Tibial artery (tissue), 4 donors: ENCODE data around the gene SPAST.
"Not testable (repeated sequence)": the region's sequence is repeated elsewhere in the genome, so short reads cannot be mapped to it uniquely, and the experiment has no call there.

ENCODE experiments used
- DNase-seq, 2 donors: peaks; one replicate each; pipeline ENCODE4 v3.0.0-alpha.2; 2019
- H3K27ac ChIP-seq, 2 donors: fragments of 200-600 bp; sonication (generic) in 1 of 2; 1 replicate in 1 of 2; 2 replicates in 1 of 2; pipeline ENCODE4 v1.5.1; 2018 to 2019; ENCODE audit warnings: mild to moderate bottlenecking in 1 of 2
- H3K27me3 ChIP-seq, 2 donors: fragments of 200-600 bp; sonication (generic) in 1 of 2; one replicate each; pipeline versions ENCODE4 v1.5.1 to v1.6.0; 2016 to 2019
- H3K36me3 ChIP-seq, 3 donors: fragments of 200-600 bp; sonication (generic) in 2 of 3; one replicate each; pipeline ENCODE4 v1.5.1; 2016 to 2019; ENCODE audit warnings: mild to moderate bottlenecking in 2 of 3
- H3K4me1 ChIP-seq, 4 donors: fragments of 200-600 bp; sonication (generic) in 2 of 4; 1 replicate in 3 of 4; 2 replicates in 1 of 4; pipeline ENCODE4 v1.5.1; 2016 to 2019
- H3K4me3 ChIP-seq, 2 donors: fragments of 200-600 bp; sonication (generic) in 1 of 2; 1 replicate in 1 of 2; 2 replicates in 1 of 2; pipeline ENCODE4 v1.5.1; 2018 to 2019; ENCODE audit warnings: mild to moderate bottlenecking in 2 of 2
- H3K9me3 ChIP-seq, 3 donors: fragments of 200-600 bp; sonication (generic) in 1 of 3; one replicate each; pipeline ENCODE4 v1.5.1; 2016 to 2019
- intact Hi-C: fragments of 100-400 bp; cut with DNase I; formaldehyde crosslinking; loops from one replicate; pipeline ENCODE4 v1.15.0; 2023; ENCODE audit warnings: low total_unique reads
- TF ChIP-seq, protein P1 (sequence below), 2 experiments: fragments of 200-600 bp in 1 of 2; fragments of 450-650 bp in 1 of 2; IDR thresholded peaks; one replicate each; pipeline ENCODE4 v1.5.1; 2017 to 2019; ENCODE audit warnings: antibody characterized with exemption in 2 of 2, mild to moderate bottlenecking in 1 of 2, moderate library complexity in 1 of 2

Gene SPAST

DNA sequence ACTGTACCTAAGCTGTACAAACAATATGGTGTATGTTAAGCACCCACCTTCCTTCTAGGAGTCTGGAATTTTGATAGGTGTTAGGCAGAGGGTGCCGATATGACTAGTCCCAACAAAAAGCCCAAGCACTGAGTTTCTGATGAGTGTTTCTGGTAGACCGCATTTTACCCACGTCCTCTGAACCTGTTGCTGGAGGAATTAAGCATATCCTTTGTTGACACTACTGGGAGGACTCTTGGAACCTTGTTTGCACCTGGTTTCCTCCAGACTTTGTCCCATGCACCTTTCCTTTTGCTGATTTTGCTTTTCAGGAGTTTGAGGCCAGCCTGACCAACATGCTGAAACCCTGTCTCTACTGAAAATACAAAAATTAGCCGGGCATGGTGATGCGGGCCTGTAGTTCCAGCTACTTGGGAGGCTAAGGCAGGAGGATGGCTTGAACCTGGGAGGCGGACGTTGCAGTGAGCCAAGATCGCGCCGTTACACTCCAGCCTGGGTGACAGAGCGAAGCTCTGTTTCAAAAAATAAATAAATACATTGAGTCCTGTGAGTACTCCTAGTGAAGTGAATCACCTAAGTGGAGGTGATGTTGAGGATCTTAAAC, 11.4 kb upstream of the SPAST start:
- DNase-seq, result no peak

GRCh38 chr2:32054583-32054982, 8.8 kb upstream of the SPAST start:
- H3K9me3 ChIP-seq, H3K4me3 ChIP-seq, intact Hi-C loops, H3K27me3 ChIP-seq, H3K27ac ChIP-seq, DNase-seq, H3K4me1 ChIP-seq, H3K36me3 ChIP-seq: not testable (repeated sequence)

More for the DNA sequence above, 11.4 kb upstream of the SPAST start:
- no peaks in the 10 kb centered on the region for H3K36me3 ChIP-seq
- H3K9me3 ChIP-seq, result no peaks in the 10 kb centered on the region
- TF ChIP-seq, protein P1, sequence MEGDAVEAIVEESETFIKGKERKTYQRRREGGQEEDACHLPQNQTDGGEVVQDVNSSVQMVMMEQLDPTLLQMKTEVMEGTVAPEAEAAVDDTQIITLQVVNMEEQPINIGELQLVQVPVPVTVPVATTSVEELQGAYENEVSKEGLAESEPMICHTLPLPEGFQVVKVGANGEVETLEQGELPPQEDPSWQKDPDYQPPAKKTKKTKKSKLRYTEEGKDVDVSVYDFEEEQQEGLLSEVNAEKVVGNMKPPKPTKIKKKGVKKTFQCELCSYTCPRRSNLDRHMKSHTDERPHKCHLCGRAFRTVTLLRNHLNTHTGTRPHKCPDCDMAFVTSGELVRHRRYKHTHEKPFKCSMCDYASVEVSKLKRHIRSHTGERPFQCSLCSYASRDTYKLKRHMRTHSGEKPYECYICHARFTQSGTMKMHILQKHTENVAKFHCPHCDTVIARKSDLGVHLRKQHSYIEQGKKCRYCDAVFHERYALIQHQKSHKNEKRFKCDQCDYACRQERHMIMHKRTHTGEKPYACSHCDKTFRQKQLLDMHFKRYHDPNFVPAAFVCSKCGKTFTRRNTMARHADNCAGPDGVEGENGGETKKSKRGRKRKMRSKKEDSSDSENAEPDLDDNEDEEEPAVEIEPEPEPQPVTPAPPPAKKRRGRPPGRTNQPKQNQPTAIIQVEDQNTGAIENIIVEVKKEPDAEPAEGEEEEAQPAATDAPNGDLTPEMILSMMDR (IDR thresholded peaks at IDR 0.05), result no peak
- intact Hi-C loops, result no loop called here
- H3K27me3 ChIP-seq, result no peaks in the 10 kb centered on the region
- no peak overlapping the region for H3K4me3 ChIP-seq
- H3K27ac ChIP-seq, result no peak overlapping the region
- H3K4me1 ChIP-seq, result no peaks in the 10 kb centered on the region

- DNase-seq, result no peak
- TF ChIP-seq, protein P1 (IDR thresholded peaks at IDR 0.05), result no peak
- Histone ChIP-seq H3K9me3 (no peaks in the 10 kb centered on the region), H3K27me3 (no peaks in the 10 kb centered on the region), H3K27ac (no peak overlapping the region), H3K4me3 (no peak overlapping the region), H3K4me1 (peaks cover 0 to 8% (median 3%) of the 10 kb centered on the region in 4 donors), H3K36me3 (no peaks in the 10 kb centered on the region)
- intact Hi-C loops, result no loop called here
Measured at GRCh38 chr2:32058130-32058529, 5.2 kb upstream of the SPAST start.

DNA sequence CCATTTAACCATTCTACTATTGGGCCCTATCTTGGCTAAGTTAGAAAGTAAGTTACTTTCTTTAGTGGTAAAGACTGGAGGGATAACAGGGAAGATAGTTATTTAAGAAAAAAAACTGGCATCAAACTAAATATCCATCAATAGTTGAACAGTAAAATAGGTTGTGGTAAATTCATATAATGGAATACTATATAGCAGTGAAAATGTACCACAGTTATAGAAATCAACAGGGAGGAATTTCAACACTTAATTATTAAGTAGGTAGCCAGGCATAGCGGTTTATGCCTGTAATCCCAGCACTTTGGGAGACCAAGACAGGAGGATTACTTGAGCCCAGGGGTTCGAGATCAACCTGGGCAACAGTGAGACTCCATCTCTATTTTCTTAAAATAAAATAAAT, 3.1 kb upstream of the SPAST start:
- H3K27me3 ChIP-seq, result no peaks in the 10 kb centered on the region
- intact Hi-C loops, result loop anchor here (5.0 kb wide), 1 partner anchor 48 kb away; the partner anchor contains the start of gene MEMO1
- H3K27ac ChIP-seq, result no peak overlapping the region
- TF ChIP-seq, protein P1 (IDR thresholded peaks at IDR 0.05), result no peak
- no peak overlapping the region for H3K4me3 ChIP-seq
- H3K36me3 ChIP-seq, result no peaks in the 10 kb centered on the region
- peaks cover 0 to 20% (median 10%) of the 10 kb centered on the region in 4 donors for H3K4me1 ChIP-seq
- H3K9me3 ChIP-seq, result no peaks in the 10 kb centered on the region
- DNase-seq, result no peak

DNA sequence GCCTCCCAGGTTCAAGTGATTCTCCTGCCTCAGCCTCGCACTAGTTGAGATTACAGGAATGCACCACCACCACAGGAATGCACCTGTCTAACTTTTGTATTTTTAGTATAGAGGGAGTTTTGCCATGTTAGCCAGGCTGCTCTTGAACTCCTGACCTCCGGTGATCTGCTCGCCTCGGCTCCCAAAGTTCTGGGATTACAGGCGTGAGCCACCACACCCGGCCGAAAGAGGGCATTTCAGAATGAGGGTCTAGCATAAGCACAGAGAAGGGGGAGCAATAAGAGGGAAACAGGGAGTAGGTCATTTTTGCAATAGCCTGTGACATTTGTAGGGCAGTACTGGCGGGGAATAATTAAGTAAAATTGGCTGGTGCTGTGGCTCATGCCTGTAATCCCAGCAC, 1.9 kb upstream of the SPAST start:
- Histone ChIP-seq H3K4me3 (no peak overlapping the region), H3K9me3 (no peaks in the 10 kb centered on the region), H3K27me3 (no peaks in the 10 kb centered on the region), H3K36me3 (no peaks in the 10 kb centered on the region), H3K27ac (no peak overlapping the region), H3K4me1 (peaks cover 0 to 30% (median 10%) of the 10 kb centered on the region in 4 donors)
- TF ChIP-seq, protein P1 (IDR thresholded peaks at IDR 0.05), result no peak
- DNase-seq, result no peak
- intact Hi-C loops, result loop anchor here (5.0 kb wide), 1 partner anchor 49 kb away; the partner anchor contains the start of gene MEMO1

DNA sequence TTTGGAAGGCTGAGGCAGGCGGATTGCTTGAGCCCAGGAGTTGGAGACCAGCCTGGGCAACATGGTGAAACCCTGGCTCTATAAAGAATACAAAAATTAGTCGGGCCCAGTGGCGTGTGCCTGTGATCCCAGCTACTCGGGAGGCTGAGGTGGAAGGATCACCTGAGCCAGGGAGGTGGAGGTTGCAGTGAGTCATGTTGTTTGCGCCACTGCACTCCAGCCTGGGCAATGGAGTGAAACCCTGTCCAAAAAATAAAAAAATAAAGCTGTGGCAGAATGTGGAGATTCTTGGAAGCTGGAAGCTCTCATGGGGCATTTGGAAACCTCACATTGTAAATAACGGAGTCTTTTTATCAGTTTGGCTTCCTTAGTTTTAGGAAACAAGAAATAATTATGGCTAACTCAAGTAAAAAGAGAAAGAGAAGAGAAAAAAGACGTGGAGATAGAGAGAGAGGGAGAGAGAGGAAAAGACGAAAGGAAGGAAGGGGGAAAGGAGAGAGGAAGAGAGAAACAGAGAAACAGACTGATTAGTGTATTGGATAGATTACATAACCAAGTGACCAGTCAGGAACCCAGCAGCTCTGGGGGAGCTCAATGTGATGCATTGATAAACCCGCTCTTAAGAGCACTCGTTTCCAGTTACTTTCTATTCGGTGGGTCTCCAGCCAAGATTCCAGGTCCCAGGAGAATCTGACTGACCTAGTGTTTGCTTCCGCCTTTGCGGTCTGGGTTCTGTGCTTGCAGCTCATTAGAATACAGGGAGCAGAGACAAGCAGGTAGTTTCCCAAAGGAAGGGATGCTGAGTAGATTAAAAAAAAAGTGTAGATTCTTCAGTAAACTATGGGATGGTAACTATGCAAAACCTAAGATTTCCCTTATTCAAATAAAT, 1.1 kb upstream of the SPAST start:
- TF ChIP-seq, protein P1 (IDR thresholded peaks at IDR 0.05), result no peak
- Histone ChIP-seq H3K27me3 (no peaks in the 10 kb centered on the region), H3K36me3 (no peaks in the 10 kb centered on the region), H3K9me3 (no peaks in the 10 kb centered on the region), H3K4me3 (peak overlapping the region; percentile 68 to 95), H3K27ac (peak overlapping the region; percentile 90 to 92), H3K4me1 (peaks cover 0 to 32% (median 10%) of the 10 kb centered on the region in 4 donors)
- intact Hi-C loops, result loop anchor here (5.0 kb wide), 1 partner anchor 50 kb away; the partner anchor contains the start of gene MEMO1
- DNase-seq, result peak; percentile 59 to 77
